HepG2 (cell line): ENCODE data around the gene PTPRC. TPM values are rescaled to one million over a fixed set of nuclear protein-coding genes. Genes with fewer than 3 reads are reported as not detected.

Experiments
- ATAC-seq: fragments of 200-7000 bp; cut with Tn5 transposase; 3 replicates; pipeline ENCODE4 v1.9.1; 2020; ENCODE audit warnings: mild to moderate bottlenecking, moderate library complexity
- BruUV-seq: library from RNA; stranded (reverse); fragments of 400-500 nt; replicated peaks from 2 replicates; lab custom pipeline; 2021; lab: Mats Ljungman, UMichigan
- CTCF ChIA-PET: fragments of 300-600 bp; formaldehyde crosslinking; extraction: SDS; loops from one replicate; lab custom pipeline; 2021; ENCODE audit warnings: low total read pairs, inconsistent platforms, low intra/inter-chr PET ratio; lab: Yijun Ruan, JAX
- POLR2A ChIA-PET: fragments of 350-600 bp; sonication (Branson Sonifier 250); formaldehyde crosslinking; loops from one replicate; lab custom pipeline; 2020; ENCODE audit warnings: antibody characterized with exemption, inconsistent platforms; lab: Yijun Ruan, JAX
- DNase-seq: peaks from one replicate; pipeline ENCODE4 v3.0.0-alpha.2; 2015; ENCODE audit warnings: low spot score
- FAIRE-seq: peaks from 3 replicates; lab custom pipeline; 2011; peaks lifted over from hg19 to GRCh38; lab: Jason Lieb, UNC
- H2AFZ ChIP-seq: one replicate; pipeline ENCODE4 v1.6.1; 2011; ENCODE audit warnings: low read length, inconsistent platforms
- H3K27ac ChIP-seq: fragments of 300-600 bp; 3 replicates; pipeline ENCODE4 v1.8.0; 2011; ENCODE audit warnings: mixed run types, mild to moderate bottlenecking, mixed read lengths, low read length, inconsistent platforms; ENCODE audit not compliant: insufficient read depth; ENCODE audit errors: extremely low read length
- H3K27me3 ChIP-seq, 2 experiments: fragments of 200-600 bp in 1 of 2; 2 replicates in 1 of 2; 3 replicates in 1 of 2; pipeline versions ENCODE4 v1.6.0 to v1.8.0; 2011; ENCODE audit warnings: low read length in 2 of 2, mild to moderate bottlenecking in 2 of 2, moderate library complexity in 2 of 2, inconsistent platforms in 1 of 2; ENCODE audit not compliant: insufficient read depth in 2 of 2, control insufficient read depth in 1 of 2
- H3K36me3 ChIP-seq, 2 experiments: fragments of 200-600 bp in 1 of 2; replicated peaks in 1 of 2; 2 replicates in 1 of 2; 3 replicates in 1 of 2; pipeline versions ENCODE4 v1.5.1 to v1.8.0; 2011; ENCODE audit warnings: low read length in 2 of 2, inconsistent platforms in 1 of 2; ENCODE audit not compliant: insufficient read depth in 2 of 2, control insufficient read depth in 1 of 2
- H3K4me1 ChIP-seq: 2 replicates; pipeline ENCODE4 v1.5.1; 2012; ENCODE audit warnings: low read length, inconsistent platforms; ENCODE audit not compliant: insufficient read depth
- H3K4me2 ChIP-seq: 2 replicates; pipeline ENCODE4 v1.6.0; 2011; ENCODE audit warnings: low read depth, low read length, inconsistent platforms
- H3K4me3 ChIP-seq, 3 experiments: fragments of 200-600 bp in 1 of 3; sonication (generic), shearing (Covaris generic) in 1 of 3; replicated peaks in 1 of 3; 2 replicates each; pipeline ENCODE4 v1.5.1; 2011 to 2016; ENCODE audit warnings: low read length in 3 of 3, inconsistent platforms in 2 of 3, low read depth in 2 of 3, mild to moderate bottlenecking in 2 of 3, control low read depth in 1 of 3, mixed read lengths in 1 of 3; ENCODE audit not compliant: insufficient read depth in 1 of 3
- H3K79me2 ChIP-seq: one replicate; pipeline ENCODE4 v1.6.1; 2011; ENCODE audit warnings: low read length, inconsistent platforms; ENCODE audit not compliant: insufficient read depth
- H3K9ac ChIP-seq: 2 replicates; pipeline ENCODE4 v1.6.0; 2011; ENCODE audit warnings: mild to moderate bottlenecking, low read depth, low read length, inconsistent platforms; ENCODE audit not compliant: insufficient read depth
- H3K9me3 ChIP-seq: 2 replicates; pipeline ENCODE4 v1.5.1; 2012; ENCODE audit warnings: mild to moderate bottlenecking, low read length
- H4K20me1 ChIP-seq: 2 replicates; pipeline ENCODE4 v1.6.0; 2011; ENCODE audit warnings: inconsistent platforms, mild to moderate bottlenecking, low read length, moderate library complexity; ENCODE audit not compliant: insufficient read depth
- CSRNP2 ChIP-seq: sonication (generic); formaldehyde crosslinking; conservative IDR thresholded peaks from 2 replicates; pipeline ENCODE4 v1.8.0; 2022; ENCODE audit warnings: low read depth, missing genetic modification reagents
- DMAP1 ChIP-seq: IDR thresholded peaks from 2 replicates; pipeline ENCODE4 v1.6.1; 2016
- FOXO1 ChIP-seq: sonication (generic); formaldehyde crosslinking; IDR thresholded peaks from 2 replicates; pipeline ENCODE4 v1.4.0; 2020; ENCODE audit warnings: missing genetic modification reagents
- HIVEP1 ChIP-seq: sonication (generic); formaldehyde crosslinking; IDR thresholded peaks from 2 replicates; pipeline ENCODE4 v1.4.0; 2020; ENCODE audit warnings: mild to moderate bottlenecking, missing genetic modification reagents
- MED8 ChIP-seq: sonication (generic); formaldehyde crosslinking; IDR thresholded peaks from 2 replicates; pipeline ENCODE4 v1.8.1; 2023; ENCODE audit warnings: mild to moderate bottlenecking, missing genetic modification reagents; ENCODE audit not compliant: insufficient replicate concordance
- ZBTB3 ChIP-seq: sonication (generic); formaldehyde crosslinking; IDR thresholded peaks from 2 replicates; pipeline ENCODE4 v1.4.0; 2020; ENCODE audit warnings: low read depth, mild to moderate bottlenecking, moderate library complexity, missing genetic modification reagents, borderline replicate concordance
- ZNF292 ChIP-seq: sonication (generic); formaldehyde crosslinking; IDR thresholded peaks from 2 replicates; pipeline ENCODE4 v1.8.1; 2022; ENCODE audit warnings: mild to moderate bottlenecking, low read depth, missing genetic modification reagents, borderline replicate concordance
- ZNF337 ChIP-seq: sonication (generic); formaldehyde crosslinking; IDR thresholded peaks from 2 replicates; pipeline ENCODE4 v1.5.1; 2020; ENCODE audit warnings: missing genetic modification reagents, low read depth, mild to moderate bottlenecking, borderline replicate concordance
- ZNF564 ChIP-seq: sonication (generic); formaldehyde crosslinking; IDR thresholded peaks from 2 replicates; pipeline ENCODE4 v1.8.1; 2023; ENCODE audit warnings: mild to moderate bottlenecking, missing genetic modification reagents
- ZNF737 ChIP-seq: sonication (generic); formaldehyde crosslinking; IDR thresholded peaks from 2 replicates; pipeline ENCODE4 v1.5.0; 2020; ENCODE audit warnings: missing genetic modification reagents, mild to moderate bottlenecking, borderline replicate concordance
- in situ Hi-C: cut with HindIII; loops from 2 replicates; pipeline ENCODE4 v1.10.0; 2017; ENCODE audit warnings: low pct_unique_long_range_greater_than_20kb; ENCODE audit not compliant: extremely low pct_ligation_motif_present
- intact Hi-C: fragments of 100-400 bp; cut with micrococcal nuclease; formaldehyde crosslinking; loops from one replicate; pipeline ENCODE4 v1.10.0; 2022; ENCODE audit not compliant: unreplicated experiment
- polyA plus RNA-seq, 8 experiments: library from polyadenylated mRNA; depleted of rRNA in 3 of 8; stranded (reverse) in 7 of 8; unstranded in 1 of 8; fragments of >200 nt; fragmentation: Illumina TruSeq in 4 of 8; extraction: Trizol in 4 of 8; gene quantifications; 2 replicates each; pipeline versions ENCODE4 v1.2.1 to v1.2.3, GENCODE V29; 2011 to 2016; ENCODE audit warnings: low read depth in 4 of 8, missing spikeins in 1 of 8, mixed read lengths in 1 of 8; ENCODE audit not compliant: insufficient read depth in 1 of 8
- total RNA-seq, 5 experiments: library from RNA; depleted of rRNA; stranded (reverse); fragments of >200 nt; fragmentation: Illumina TruSeq; extraction: Trizol; gene quantifications; 2 replicates each; pipeline ENCODE4 v1.2.3, GENCODE V29; 2016; ENCODE audit warnings: low read depth in 1 of 5
- TF ChIP-seq, protein P1 (sequence below): sonication (generic); formaldehyde crosslinking; IDR thresholded peaks from 2 replicates; pipeline ENCODE4 v1.9.0; 2021; ENCODE audit warnings: missing genetic modification reagents, borderline replicate concordance

PTPRC gene
- total and polyA plus RNA-seq, 2 of the 13 experiments (the other 11 are each of a cell fraction or from before 2014, with no cell fraction given), result not detected

DNA sequence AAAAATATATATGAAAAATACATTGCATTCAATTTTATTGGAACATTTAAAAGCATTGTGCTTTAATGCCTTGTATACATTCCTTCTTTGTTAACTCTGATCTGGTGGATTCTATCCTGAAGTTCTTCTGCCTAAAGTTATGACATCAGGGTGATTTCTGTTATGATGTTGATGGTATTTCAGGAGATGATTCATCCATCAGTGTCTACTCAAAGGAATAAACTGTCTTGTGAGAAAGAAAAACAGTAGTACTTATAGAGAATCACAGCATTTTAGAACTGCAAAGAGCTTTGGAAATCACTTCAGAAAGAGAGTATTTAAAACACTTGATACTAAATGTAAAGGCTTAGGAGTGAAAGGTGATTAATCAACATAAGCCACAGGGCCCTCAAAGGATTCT lies 155.7 kb downstream of the PTPRC start:
- BruUV-seq, result no TSS peak
- no peak overlapping the region for H3K27ac ChIP-seq
- CTCF ChIA-PET, result no interaction called here

More for the DNA sequence above, 155.7 kb downstream of the PTPRC start:
- FAIRE-seq (no peak), DNase-seq (no peak), ATAC-seq (no peak)
- no peaks in the 10 kb centered on the region for H4K20me1 ChIP-seq
- no peak overlapping the region for H3K4me3 ChIP-seq
- intact Hi-C loops (no loop called here), in situ Hi-C loops (no loop called here)
- POLR2A ChIA-PET, result no interaction called here
- H3K79me2 ChIP-seq, result no peaks in the 10 kb centered on the region
- no peak overlapping the region for H2AFZ ChIP-seq
- H3K9me3 ChIP-seq, result peaks cover 42% of the 10 kb centered on the region
- H3K4me2 ChIP-seq, result no peak overlapping the region
- H3K36me3 ChIP-seq, result no peaks in the 10 kb centered on the region
- H3K4me1 ChIP-seq, result no peaks in the 10 kb centered on the region
- TF ChIP-seq HIVEP1 (CRISPR knock-in tag), result no peak
- no peak for TF ChIP-seq DMAP1 (CRISPR knock-in tag)
- TF ChIP-seq, protein P1, sequence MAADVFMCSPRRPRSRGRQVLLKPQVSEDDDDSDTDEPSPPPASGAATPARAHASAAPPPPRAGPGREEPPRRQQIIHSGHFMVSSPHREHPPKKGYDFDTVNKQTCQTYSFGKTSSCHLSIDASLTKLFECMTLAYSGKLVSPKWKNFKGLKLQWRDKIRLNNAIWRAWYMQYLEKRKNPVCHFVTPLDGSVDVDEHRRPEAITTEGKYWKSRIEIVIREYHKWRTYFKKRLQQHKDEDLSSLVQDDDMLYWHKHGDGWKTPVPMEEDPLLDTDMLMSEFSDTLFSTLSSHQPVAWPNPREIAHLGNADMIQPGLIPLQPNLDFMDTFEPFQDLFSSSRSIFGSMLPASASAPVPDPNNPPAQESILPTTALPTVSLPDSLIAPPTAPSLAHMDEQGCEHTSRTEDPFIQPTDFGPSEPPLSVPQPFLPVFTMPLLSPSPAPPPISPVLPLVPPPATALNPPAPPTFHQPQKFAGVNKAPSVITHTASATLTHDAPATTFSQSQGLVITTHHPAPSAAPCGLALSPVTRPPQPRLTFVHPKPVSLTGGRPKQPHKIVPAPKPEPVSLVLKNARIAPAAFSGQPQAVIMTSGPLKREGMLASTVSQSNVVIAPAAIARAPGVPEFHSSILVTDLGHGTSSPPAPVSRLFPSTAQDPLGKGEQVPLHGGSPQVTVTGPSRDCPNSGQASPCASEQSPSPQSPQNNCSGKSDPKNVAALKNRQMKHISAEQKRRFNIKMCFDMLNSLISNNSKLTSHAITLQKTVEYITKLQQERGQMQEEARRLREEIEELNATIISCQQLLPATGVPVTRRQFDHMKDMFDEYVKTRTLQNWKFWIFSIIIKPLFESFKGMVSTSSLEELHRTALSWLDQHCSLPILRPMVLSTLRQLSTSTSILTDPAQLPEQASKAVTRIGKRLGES (CRISPR knock-in tag), result no peak
- no peak for TF ChIP-seq FOXO1 (CRISPR knock-in tag)
- no peak for TF ChIP-seq ZNF337
- TF ChIP-seq ZNF737 (CRISPR knock-in tag), result no peak
- TF ChIP-seq ZNF292 (CRISPR knock-in tag), result no peak
- no peak for TF ChIP-seq ZNF564
- TF ChIP-seq ZBTB3 (CRISPR knock-in tag), result no peak
- no peak for TF ChIP-seq CSRNP2 (CRISPR knock-in tag)
- TF ChIP-seq MED8 (CRISPR knock-in tag), result no peak
- H3K9ac ChIP-seq, result no peak overlapping the region
- no peaks in the 10 kb centered on the region; a peak in 1 of 5 replicates for H3K27me3 ChIP-seq
